HG03469 (cell line): ENCODE data around the gene RHOA.
"Not testable (repeated sequence)": the region's sequence is repeated elsewhere in the genome, so short reads cannot be mapped to it uniquely, and the experiment has no call there.

Source experiments
- ATAC-seq: cut with Tn5 transposase; IDR thresholded peaks from one replicate; pipeline ENCODE4 v1.9.1; 2021; ENCODE audit warnings: mild to moderate bottlenecking, moderate library complexity, moderate number of reproducible peaks; ENCODE audit not compliant: unreplicated experiment

The RHOA gene

GRCh38 chr3:49371946-49372345 is 39.8 kb downstream of the RHOA start:
- no peak for ATAC-seq

GRCh38 chr3:49370585-49371290 is 41.0 kb downstream of the RHOA start:
- no peak for ATAC-seq

- ATAC-seq, result no peak
Observed at GRCh38 chr3:49362561-49362960, 49.2 kb downstream of the RHOA start.

GRCh38 chr3:49359623-49360022 is 52.2 kb downstream of the RHOA start:
- ATAC-seq, result no peak

- no peak for ATAC-seq
Observed at GRCh38 chr3:49358884-49359225, 52.9 kb downstream of the RHOA start.

GRCh38 chr3:49358217-49358883 is 53.4 kb downstream of the RHOA start, which contains the start of gene GPX1:
TSS of gene GPX1 (minus strand) at chr3:49358353. CDS start at chr3:49358278, 75 bp downstream.
- ATAC-seq, result peak; percentile 62

GRCh38 chr3:49357443-49358216 is 54.1 kb downstream of the RHOA start:
- ATAC-seq, result not testable (repeated sequence)

GRCh38 chr3:49357095-49357442 is 54.7 kb downstream of the RHOA start:
- ATAC-seq, result not testable (repeated sequence)

- no peak for ATAC-seq
Observed at GRCh38 chr3:49352890-49353421, 58.8 kb downstream of the RHOA start.

- ATAC-seq, result no peak
Observed at GRCh38 chr3:49352281-49352680, 59.5 kb downstream of the RHOA start.

GRCh38 chr3:49351521-49352011 is 60.2 kb downstream of the RHOA start:
- ATAC-seq, result no peak

GRCh38 chr3:49349348-49350114 is 62.2 kb downstream of the RHOA start:
- ATAC-seq, result no peak

GRCh38 chr3:49348361-49348760 is 63.4 kb downstream of the RHOA start:
- ATAC-seq, result not testable (repeated sequence)

GRCh38 chr3:49346797-49347251 is 65.0 kb downstream of the RHOA start:
- ATAC-seq, result no peak

GRCh38 chr3:49343163-49343562 is 68.6 kb downstream of the RHOA start:
- ATAC-seq, result no peak

- no peak for ATAC-seq
Observed at GRCh38 chr3:49341996-49342395, 69.8 kb downstream of the RHOA start.

- ATAC-seq, result peak; percentile 63
Observed at GRCh38 chr3:49339941-49340800, 71.6 kb downstream of the RHOA start, which contains the start of gene USP4. TSS of gene USP4 (minus strand) at chr3:49340053. CDS start at chr3:49340024, 29 bp downstream.

GRCh38 chr3:49339581-49339940 is 72.2 kb downstream of the RHOA start:
- ATAC-seq, result no peak

GRCh38 chr3:49333916-49334633 is 77.7 kb downstream of the RHOA start:
- no peak for ATAC-seq
